HG02870 (cell line): ENCODE data around the gene C1orf159.

Experiments used
- ATAC-seq: cut with Tn5 transposase; IDR thresholded peaks from one replicate; pipeline ENCODE4 v1.9.1; 2021; ENCODE audit warnings: mild to moderate bottlenecking, moderate library complexity; ENCODE audit not compliant: unreplicated experiment

The C1orf159 gene

GRCh38 chr1:1054971-1055370 lies 60.9 kb downstream of the C1orf159 start:
- ATAC-seq = no peak

- ATAC-seq = no peak
These were observed 61.7 kb downstream of the C1orf159 start for GRCh38 chr1:1054099-1054700.

GRCh38 chr1:1053682-1054081 lies 62.2 kb downstream of the C1orf159 start:
- no peak for ATAC-seq

- ATAC-seq = no peak
These were observed 62.9 kb downstream of the C1orf159 start for GRCh38 chr1:1053022-1053421.

GRCh38 chr1:1052003-1052840 lies 63.7 kb downstream of the C1orf159 start:
- ATAC-seq = no peak

GRCh38 chr1:1051127-1051810 lies 64.6 kb downstream of the C1orf159 start:
- no peak for ATAC-seq

- ATAC-seq = no peak
These were observed 65.3 kb downstream of the C1orf159 start for GRCh38 chr1:1050577-1051052.

- no peak for ATAC-seq
These were observed 66.3 kb downstream of the C1orf159 start for GRCh38 chr1:1049318-1050165.

- ATAC-seq = no peak
These were observed 67.1 kb downstream of the C1orf159 start for GRCh38 chr1:1048765-1049164.

GRCh38 chr1:1047963-1048362 lies 67.9 kb downstream of the C1orf159 start:
- no peak for ATAC-seq

- no peak for ATAC-seq
These were observed 68.5 kb downstream of the C1orf159 start for GRCh38 chr1:1047407-1047806.

GRCh38 chr1:1046767-1047166 lies 69.1 kb downstream of the C1orf159 start:
- no peak for ATAC-seq

- no peak for ATAC-seq
These were observed 69.6 kb downstream of the C1orf159 start for GRCh38 chr1:1046243-1046642.

- no peak for ATAC-seq
These were observed 70.8 kb downstream of the C1orf159 start for GRCh38 chr1:1045129-1045528.

GRCh38 chr1:1044455-1045078 lies 71.3 kb downstream of the C1orf159 start:
- ATAC-seq = no peak

GRCh38 chr1:1043921-1044320 lies 72.0 kb downstream of the C1orf159 start:
- ATAC-seq = no peak

GRCh38 chr1:1043411-1043810 lies 72.5 kb downstream of the C1orf159 start:
- no peak for ATAC-seq

- no peak for ATAC-seq
These were observed 73.1 kb downstream of the C1orf159 start for GRCh38 chr1:1042835-1043234.

- ATAC-seq = no peak
These were observed 74.0 kb downstream of the C1orf159 start for GRCh38 chr1:1041873-1042272.

GRCh38 chr1:1041092-1041523 lies 74.8 kb downstream of the C1orf159 start:
- no peak for ATAC-seq
